ENCODE measurements around the gene WDR70. TPM values are rescaled to one million over a fixed set of nuclear protein-coding genes. Genes with fewer than 3 reads are reported as not detected.
"Not testable (repeated sequence)": the region's sequence is repeated elsewhere in the genome, so short reads cannot be mapped to it uniquely, and the experiment has no call there.

Gene WDR70
- polyA plus RNA-seq, 1 donor = 31.4 TPM

DNA sequence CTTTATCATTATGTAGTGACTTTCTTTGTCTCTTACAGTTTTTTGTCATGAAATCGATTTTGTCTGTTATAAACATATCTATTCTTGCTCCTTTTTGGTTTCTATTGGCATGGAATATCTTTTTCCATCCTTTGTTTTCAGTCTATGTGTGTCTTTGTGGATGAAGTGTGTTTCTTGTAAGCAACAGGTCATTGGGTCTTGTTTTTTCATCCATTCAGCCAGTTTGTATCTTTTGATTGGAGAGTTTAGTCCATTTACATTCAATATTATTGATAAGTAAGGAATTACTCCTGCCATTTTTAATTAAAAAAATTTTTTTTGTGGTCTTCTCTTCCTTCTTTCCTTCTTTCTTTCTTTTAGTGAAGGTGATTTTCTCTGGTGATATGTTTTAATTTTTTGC is 266.6 kb downstream of the WDR70 start:
- no peak for DNase-seq

GRCh38 chr5:37654566-37654965 is 275.4 kb downstream of the WDR70 start:
- DNase-seq = not testable (repeated sequence)

GRCh38 chr5:37657046-37657445 is 277.9 kb downstream of the WDR70 start:
- DNase-seq = no peak

- DNase-seq = no peak
These were observed 279.3 kb downstream of the WDR70 start for GRCh38 chr5:37658440-37658839.

DNA sequence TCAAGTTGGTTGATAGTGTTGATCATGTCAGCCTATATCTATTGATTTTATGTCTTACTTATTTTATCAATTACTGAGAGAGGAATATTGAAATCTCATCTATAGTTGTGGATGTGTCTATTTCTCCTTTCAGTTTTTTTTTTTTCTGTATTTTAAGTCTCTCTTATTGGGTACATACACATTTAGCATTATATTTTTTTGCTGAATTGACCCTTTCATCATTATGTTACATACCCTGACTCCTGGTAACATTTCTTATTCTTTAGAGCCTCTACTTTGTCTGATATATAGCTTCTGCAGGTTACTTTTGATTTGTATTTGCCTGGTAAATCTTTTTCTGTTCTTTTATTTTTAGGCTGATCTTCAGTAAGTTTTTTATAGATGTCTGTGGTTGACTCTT is 281.2 kb downstream of the WDR70 start:
- DNase-seq = no peak

GRCh38 chr5:37661227-37661920 is 282.3 kb downstream of the WDR70 start:
- no peak for DNase-seq

- DNase-seq = no peak
These were observed 282.8 kb downstream of the WDR70 start for GRCh38 chr5:37661951-37662350.

DNA sequence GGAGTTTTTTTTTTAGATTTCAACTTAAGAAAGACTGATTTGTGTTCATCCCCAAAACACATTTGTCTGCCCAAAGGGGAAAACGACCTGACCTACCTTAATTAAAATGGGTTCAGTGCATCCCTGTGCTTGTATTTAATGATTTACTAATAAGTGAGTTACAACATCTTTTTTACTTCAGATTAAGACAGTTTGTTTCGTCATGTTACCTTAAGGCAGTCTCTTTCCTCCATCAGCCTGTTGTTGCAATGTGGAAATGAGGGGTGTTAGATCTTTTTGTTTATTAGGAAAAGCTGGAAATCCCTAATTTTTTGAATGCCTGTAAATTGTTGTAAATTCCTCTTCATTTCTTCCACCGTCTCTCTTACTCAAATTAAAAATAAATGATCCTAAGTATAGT is 283.2 kb downstream of the WDR70 start:
- no peak for DNase-seq

DNA sequence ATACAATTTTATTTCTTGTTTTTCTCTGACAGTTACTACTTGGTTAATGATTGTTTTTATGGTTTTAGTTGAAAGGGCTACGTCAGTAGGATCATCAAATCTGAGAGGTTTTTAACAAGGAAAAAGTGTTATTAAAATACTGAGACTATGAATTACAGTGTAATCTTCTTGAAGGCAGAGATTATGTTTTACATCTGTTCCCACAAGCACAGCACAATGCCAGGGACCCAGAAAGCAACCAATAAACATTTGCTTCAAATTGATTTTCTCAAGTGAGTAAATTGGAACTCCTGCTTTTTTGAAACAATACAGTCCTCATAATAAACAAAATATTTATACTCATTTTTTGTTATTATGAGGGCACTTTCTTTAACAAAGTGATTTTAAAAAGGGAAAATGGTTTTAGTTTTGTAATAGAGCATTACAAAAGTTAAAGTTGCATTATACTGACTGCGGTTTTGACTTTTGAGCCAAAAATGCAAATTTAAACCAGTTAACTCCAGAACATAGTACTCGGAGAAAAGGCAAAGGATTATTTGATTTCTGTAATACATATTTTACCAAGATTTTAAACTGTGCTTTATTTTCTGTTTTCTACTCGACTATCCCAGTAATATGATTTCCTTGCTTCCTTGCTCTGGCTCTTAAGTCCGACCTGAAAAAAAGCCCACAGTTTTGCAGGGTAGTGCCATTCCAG is 283.8 kb downstream of the WDR70 start:
- DNase-seq = no peak

- no peak for DNase-seq
These were observed 284.4 kb downstream of the WDR70 start for GRCh38 chr5:37663538-37663937.

DNA sequence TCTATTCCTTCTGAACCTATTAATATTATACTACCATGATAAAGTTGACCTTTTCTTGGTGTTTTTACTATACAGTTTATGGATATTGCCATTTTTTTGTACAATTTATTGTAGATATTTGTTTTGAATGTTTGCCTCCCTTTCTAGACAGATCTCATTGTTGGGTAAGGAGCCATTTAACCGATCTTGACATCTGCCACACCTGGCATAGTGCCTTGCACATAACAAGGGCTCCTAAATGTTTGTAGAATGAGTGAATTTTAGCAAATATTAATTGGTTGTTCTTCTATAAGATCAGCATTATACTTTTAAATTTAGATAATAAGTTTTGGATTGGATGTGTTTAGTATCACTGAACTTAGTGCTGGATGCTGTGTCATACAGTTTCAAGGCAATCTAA is 285.4 kb downstream of the WDR70 start:
- no peak for DNase-seq

GRCh38 chr5:37665272-37665671 is 286.2 kb downstream of the WDR70 start:
- no peak for DNase-seq

DNA sequence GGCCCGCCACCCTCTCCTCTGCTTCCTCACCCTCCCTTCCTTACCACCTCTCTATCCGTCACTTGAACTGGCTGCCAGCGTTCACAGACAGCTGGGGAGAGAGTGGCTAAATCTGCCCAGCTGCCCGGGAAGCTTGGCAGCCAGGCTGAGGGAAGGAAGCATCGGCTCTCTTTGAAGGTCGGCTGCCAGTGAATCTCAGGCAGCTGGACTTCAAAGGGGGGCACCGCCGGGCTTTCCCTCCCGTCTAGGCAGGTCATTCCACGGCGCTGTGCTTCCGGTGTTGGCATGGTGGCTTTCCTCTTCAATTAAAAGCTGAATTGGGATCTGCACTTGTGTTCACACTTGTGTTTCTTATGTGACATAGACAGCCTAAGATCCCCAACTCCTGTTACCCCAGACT is 286.8 kb downstream of the WDR70 start:
- DNase-seq = peak; percentile 53

GRCh38 chr5:37667430-37667829 is 288.3 kb downstream of the WDR70 start:
- DNase-seq = no peak

DNA sequence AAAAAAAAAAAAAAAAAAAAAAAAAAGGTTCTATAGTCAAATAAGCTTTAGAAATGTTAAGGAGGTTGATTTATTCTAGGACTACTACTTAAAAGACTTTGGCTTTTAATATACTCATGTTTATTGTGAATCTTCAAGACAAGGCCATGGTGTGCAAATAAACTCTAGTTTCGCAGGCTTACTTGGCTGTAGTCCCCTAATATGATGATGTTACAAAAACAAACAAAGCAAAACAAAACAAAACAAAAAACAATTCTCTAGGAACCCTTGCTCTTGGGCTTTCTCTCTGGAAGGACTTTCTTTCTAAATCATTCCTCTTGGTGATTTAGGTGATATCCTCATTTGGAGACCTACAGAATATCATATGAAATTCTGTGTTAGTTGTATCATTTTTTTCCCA is 288.7 kb downstream of the WDR70 start:
- no peak for DNase-seq

GRCh38 chr5:37668524-37669047 is 289.5 kb downstream of the WDR70 start:
- no peak for DNase-seq

- not testable (repeated sequence) for DNase-seq
These were observed 293.0 kb downstream of the WDR70 start for GRCh38 chr5:37672118-37672588.

GRCh38 chr5:37674361-37674760 is 295.2 kb downstream of the WDR70 start:
- not testable (repeated sequence) for DNase-seq

GRCh38 chr5:37679326-37679725 is 300.2 kb downstream of the WDR70 start:
- DNase-seq = not testable (repeated sequence)

- not testable (repeated sequence) for DNase-seq
These were observed 300.8 kb downstream of the WDR70 start for GRCh38 chr5:37679903-37680302.

DNA sequence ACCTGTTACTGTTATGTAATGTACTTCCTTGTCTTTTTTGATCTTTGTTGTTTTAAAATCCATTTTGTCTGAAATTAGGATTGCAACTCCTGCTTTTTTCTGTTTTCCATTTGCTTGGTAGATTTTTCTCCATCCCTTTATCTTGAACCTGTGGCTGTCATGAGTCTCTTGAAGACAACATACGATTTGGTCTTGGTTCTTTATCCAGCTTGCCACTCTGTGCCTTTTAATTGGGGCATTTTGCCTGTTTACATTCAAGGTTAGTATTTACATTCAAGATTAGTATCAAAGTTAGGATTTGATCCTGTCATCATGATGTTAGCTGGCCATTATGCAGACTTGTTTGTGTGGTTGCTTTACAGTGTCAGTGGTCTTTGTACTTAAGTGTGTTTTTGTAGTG is 304.0 kb downstream of the WDR70 start:
- DNase-seq = no peak

- DNase-seq = no peak
These were observed 306.1 kb downstream of the WDR70 start for GRCh38 chr5:37685211-37685610.

- no peak for DNase-seq
These were observed 306.7 kb downstream of the WDR70 start for GRCh38 chr5:37685816-37686215.

DNA sequence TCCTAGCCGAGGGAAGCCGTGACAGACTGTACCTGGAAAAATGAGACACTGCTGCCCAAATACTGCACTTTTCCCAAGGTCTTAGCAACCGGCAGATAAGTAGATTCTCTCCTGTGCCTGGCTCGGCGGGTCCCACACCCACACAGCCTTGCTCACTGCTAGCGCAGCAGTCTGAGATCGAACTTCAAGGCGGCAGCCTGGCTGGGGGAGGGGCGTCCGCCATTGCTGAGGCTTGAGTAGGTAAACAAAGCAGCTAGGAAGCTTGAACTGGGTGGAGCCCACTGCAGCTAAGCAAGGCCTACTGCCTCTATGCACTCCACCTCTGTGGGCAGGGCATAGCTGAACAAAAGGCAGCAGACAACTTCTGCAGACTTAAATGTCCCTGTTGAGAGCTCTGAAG is 309.8 kb downstream of the WDR70 start:
- DNase-seq = not testable (repeated sequence)

Data from hindlimb muscle (tissue), 1 donor.